AG20443 (cell line): Measurements from ENCODE around the gene ITGB6.

Experiments
- DNase-seq: peaks from one replicate; pipeline ENCODE4 v3.0.0; 2012; ENCODE audit warnings: low spot score, mixed read lengths

The ITGB6 gene

GRCh38 chr2:160221391-160222276 lies 21.6 kb upstream of the ITGB6 start:
- DNase-seq, result peak; percentile 90

GRCh38 chr2:160220545-160221009 lies 20.5 kb upstream of the ITGB6 start:
- DNase-seq, result no peak

DNA sequence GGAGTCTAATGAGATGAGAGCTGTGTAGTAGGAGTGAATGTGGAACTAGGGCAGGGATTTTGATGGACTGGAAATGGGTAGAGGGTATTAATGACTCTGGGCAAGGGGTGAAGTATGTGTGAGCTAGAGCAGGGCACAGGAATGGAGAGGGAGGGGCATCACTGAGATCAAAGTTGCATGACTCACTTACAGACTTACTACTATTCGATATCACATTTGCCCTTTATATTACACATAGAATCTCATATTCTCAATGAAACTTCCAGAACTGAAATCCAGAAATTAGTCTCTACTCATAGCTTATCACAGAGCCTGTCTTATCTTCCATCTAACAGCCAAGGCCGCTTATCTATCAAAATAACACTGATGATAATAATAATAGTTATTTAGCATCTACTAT lies 20.0 kb upstream of the ITGB6 start:
- no peak for DNase-seq

GRCh38 chr2:160214461-160215445 lies 14.7 kb upstream of the ITGB6 start:
- peak; percentile 88 for DNase-seq

GRCh38 chr2:160213511-160213910 lies 13.4 kb upstream of the ITGB6 start:
- DNase-seq, result no peak

DNA sequence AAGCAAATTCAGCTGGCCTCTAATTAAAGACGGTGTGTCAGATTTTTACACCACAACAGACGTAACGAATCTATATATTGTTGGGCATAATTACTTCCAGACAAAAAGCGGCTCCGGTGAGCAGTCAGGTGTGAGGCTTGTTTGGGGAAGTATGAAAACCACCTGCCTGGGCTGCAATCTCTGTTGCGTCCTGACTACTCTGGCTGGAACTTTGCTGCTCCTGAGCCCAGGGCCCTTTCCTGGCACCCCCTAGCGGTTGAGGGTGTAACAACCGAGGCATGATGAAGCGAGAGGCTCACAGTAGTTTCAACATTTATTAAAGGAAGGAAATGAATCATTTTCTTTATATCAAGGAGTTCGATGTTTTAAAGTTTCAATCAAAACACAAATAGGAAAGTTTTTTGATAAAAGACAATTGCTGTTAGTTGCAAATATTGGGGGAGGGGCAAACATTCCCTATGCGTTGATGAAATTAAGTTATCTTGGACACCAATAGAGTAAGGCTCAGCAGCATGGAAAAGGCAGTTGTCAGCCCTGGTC lies 10.6 kb upstream of the ITGB6 start:
- no peak for DNase-seq

DNA sequence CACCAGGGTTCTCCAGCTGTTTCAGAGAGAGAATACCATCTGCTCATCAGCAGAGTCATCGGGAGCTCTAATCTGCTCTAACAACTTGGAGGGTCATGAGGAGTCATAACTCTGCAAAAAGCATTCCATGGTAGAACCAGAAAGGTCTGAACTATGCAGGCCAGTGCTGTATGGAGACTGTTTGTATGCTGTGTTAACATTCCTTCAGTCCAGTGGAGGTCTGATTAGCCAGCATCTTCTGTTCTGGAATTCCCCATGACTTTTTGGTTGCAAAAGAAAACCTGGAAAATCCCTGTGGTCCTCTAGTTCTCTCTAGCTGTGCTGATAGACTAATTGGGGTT lies 9.4 kb upstream of the ITGB6 start:
- DNase-seq, result peak; percentile 76

DNA sequence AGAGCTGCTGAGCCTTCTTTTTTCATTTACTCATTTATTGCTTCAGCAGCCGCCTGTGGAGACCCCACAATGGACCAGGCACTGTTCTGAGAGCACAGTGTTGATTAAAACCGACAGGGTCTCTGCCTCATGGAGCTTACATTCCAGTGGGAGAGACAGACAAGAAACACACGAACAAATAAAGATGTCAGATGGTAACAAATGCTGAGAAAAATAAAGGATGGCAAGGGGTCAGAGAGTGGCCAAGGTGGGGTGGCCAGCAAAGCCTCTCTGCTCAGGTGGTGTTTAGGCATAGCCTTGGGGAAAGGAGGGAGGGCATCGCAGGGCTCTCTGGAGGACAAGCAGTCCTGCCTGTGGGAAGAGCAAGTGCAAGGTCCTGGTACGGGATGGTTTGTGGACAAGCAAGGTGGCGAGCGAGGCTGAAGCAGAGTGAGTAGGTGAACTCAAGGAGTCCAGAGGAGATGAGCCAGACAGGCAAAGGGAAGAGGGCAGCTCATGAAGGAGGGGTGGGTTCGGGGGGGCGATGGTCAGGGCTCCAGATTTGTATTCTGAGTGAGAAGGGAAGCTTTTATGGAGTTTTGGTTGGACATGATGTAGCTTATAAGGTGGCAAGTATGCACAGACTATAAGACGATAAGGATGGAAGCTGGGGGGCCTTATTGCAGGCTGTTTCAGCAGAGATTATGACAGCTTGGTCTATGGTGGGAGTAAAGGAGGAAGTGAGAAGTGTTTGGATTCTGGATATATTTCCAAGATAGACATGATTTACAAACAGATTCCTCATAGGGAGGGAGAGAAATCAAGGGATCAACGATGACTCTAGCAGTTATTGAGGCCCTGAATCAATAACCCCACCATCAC lies 8.8 kb upstream of the ITGB6 start:
- DNase-seq, result no peak

- DNase-seq, result peak; percentile 92
These were observed 8.0 kb upstream of the ITGB6 start for GRCh38 chr2:160207804-160208654.

- DNase-seq, result no peak
These were observed 7.2 kb upstream of the ITGB6 start for GRCh38 chr2:160207271-160207670.

DNA sequence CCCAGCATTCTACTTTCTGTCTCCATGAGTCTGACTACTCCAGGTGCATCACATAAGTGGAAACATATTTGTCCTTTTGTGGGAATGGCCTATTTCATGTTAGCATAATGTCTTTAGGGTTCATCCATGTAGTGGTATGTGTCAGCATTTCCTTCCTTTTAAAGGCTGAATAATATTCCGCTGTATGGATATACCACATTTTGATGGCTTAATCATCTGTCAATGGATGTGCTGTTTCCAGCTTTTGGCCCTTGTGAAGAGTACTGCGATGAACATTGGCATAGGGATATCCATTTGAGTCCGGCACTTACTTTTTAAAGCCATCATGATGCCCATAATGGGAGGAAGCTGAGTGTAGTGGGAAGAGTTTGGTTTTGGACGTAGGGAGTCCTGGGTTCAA lies 6.4 kb upstream of the ITGB6 start:
- DNase-seq, result no peak

GRCh38 chr2:160205505-160205904 lies 5.4 kb upstream of the ITGB6 start:
- peak; percentile 89 for DNase-seq

- no peak for DNase-seq
These were observed 3.4 kb upstream of the ITGB6 start for GRCh38 chr2:160203422-160203821.

GRCh38 chr2:160203007-160203406 lies 2.9 kb upstream of the ITGB6 start:
- no peak for DNase-seq

DNA sequence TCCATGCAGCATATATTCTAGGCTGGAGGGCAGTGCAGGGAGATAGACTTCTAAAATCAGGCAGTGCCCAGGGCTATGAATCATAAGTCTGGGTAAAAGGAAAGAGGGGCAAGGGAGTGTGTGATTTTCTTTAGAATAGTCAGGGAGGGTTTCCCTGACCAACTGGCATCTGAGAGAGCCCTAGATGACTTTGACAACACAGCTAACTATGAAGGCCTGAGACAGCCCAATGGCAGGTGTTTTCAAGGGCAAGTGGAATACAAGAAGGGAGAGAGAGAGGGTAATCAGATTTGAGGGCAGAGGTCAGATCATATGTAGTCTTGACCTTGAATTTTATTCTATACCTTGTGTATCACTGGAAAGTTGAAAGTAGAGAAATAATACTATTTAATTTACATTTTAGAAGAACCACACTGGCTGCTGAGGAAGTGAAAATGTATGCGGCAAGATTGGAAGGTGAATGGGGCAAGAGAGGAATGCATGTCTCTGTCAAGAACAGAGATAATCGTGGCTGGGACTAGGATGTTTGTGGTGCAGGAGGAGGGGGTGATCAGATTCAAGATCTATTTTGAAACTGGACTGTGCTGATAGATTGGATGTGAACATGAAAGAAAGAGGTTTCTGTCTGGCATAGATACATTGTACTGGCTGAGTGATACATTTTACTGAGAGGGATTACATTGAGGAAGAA lies 1.9 kb upstream of the ITGB6 start:
- DNase-seq, result no peak

DNA sequence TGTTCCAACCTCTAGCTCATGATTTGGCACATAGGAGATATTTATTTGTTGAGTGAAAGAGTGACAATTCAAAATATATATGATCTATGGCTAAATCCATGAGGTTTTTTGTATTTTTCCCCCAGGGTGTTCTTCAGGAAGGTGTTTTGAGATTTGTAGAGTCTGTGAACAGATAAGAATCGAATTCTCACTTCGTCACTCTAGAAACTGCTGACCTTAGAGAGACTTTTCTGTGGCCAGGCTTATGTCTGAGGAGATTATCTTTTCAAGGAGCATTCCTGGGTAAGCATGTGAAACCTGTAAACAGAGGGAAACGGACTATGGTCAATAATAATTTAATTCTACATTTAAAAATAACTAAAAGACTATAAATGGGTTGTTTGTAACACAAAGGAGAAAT lies 849 bp upstream of the ITGB6 start:
- DNase-seq, result no peak

GRCh38 chr2:160199053-160199452 lies 1.0 kb downstream of the ITGB6 start:
- DNase-seq, result no peak

- DNase-seq, result no peak
These were observed 2.5 kb downstream of the ITGB6 start for GRCh38 chr2:160197587-160197986.

- DNase-seq, result no peak
These were observed 5.1 kb downstream of the ITGB6 start for GRCh38 chr2:160194946-160195345.

GRCh38 chr2:160194351-160194750 lies 5.7 kb downstream of the ITGB6 start:
- DNase-seq, result no peak
